PC-3 (cell line): ENCODE measurements around the gene LGMN. TPM values are rescaled to one million over a fixed set of nuclear protein-coding genes. Genes with fewer than 3 reads are reported as not detected.

Experiments used
- ATAC-seq: fragments of 200-7000 bp; cut with Tn5 transposase; 2 replicates; pipeline ENCODE4 v1.9.1; 2020; ENCODE audit warnings: mild to moderate bottlenecking, moderate library complexity
- BruUV-seq: library from RNA; stranded (reverse); fragments of 400-500 nt; replicated peaks from 2 replicates; lab custom pipeline; 2021; lab: Mats Ljungman, UMichigan
- CTCF ChIA-PET: fragments of 300-600 bp; sonication (Branson Sonifier 250); formaldehyde crosslinking; loops from one replicate; lab custom pipeline; 2022; ENCODE audit warnings: antibody characterized with exemption; lab: Charles Lee
- POLR2A ChIA-PET: fragments of 300-600 bp; sonication (Branson Sonifier 250); formaldehyde crosslinking; loops from one replicate; lab custom pipeline; 2022; ENCODE audit warnings: antibody characterized with exemption; ENCODE audit not compliant: unreplicated experiment; lab: Charles Lee
- DNase-seq: peaks from one replicate; pipeline ENCODE4 v3.0.0-alpha.2; 2015
- H2AFZ ChIP-seq: fragments of 300-600 bp; sonication (generic); 2 replicates; pipeline ENCODE4 v1.6.0; 2016; ENCODE audit warnings: antibody characterized with exemption, low read length
- H3F3A ChIP-seq: fragments of 300-600 bp; sonication (generic); one replicate; pipeline ENCODE4 v1.6.0; 2017; ENCODE audit warnings: antibody characterized with exemption, low read length, control low read depth, mild to moderate bottlenecking; ENCODE audit not compliant: unreplicated experiment
- H3K27ac ChIP-seq: fragments of 300-600 bp; sonication (generic); 2 replicates; pipeline ENCODE4 v1.5.1; 2016; ENCODE audit warnings: mild to moderate bottlenecking, low read length
- H3K27me3 ChIP-seq: fragments of 300-600 bp; sonication (generic); 2 replicates; pipeline ENCODE4 v1.6.1; 2016; ENCODE audit warnings: low read length, mixed read lengths
- H3K36me3 ChIP-seq: fragments of 300-600 bp; sonication (generic); 2 replicates; pipeline ENCODE4 v1.6.1; 2016; ENCODE audit warnings: low read depth, mixed run types, low read length, mixed read lengths
- H3K4me1 ChIP-seq: fragments of 300-600 bp; sonication (generic); 2 replicates; pipeline ENCODE4 v1.5.1; 2016; ENCODE audit warnings: low read length; ENCODE audit not compliant: insufficient read depth
- H3K4me2 ChIP-seq: fragments of 300-600 bp; sonication (generic); 2 replicates; pipeline ENCODE4 v1.6.0; 2016; ENCODE audit warnings: low read length
- H3K4me3 ChIP-seq: fragments of 300-600 bp; sonication (generic); 2 replicates; pipeline ENCODE4 v1.5.1; 2016; ENCODE audit warnings: mild to moderate bottlenecking, low read length, mixed read lengths
- H3K79me2 ChIP-seq: fragments of 300-600 bp; sonication (generic); 2 replicates; pipeline ENCODE4 v1.6.1; 2017; ENCODE audit warnings: low read length, mixed read lengths
- H3K9ac ChIP-seq: fragments of 300-600 bp; sonication (generic); 2 replicates; pipeline ENCODE4 v1.6.0; 2016; ENCODE audit warnings: mild to moderate bottlenecking, low read length
- H3K9me2 ChIP-seq: fragments of 300-600 bp; sonication (generic); replicated peaks from 2 replicates; pipeline ENCODE4 v1.6.1; 2016; ENCODE audit warnings: mixed run types, low read length, mixed read lengths
- H3K9me3 ChIP-seq: fragments of 300-600 bp; sonication (generic); 2 replicates; pipeline ENCODE4 v1.6.1; 2016; ENCODE audit warnings: low read length, mixed read lengths
- H4K20me1 ChIP-seq: fragments of 300-600 bp; sonication (generic); 2 replicates; pipeline ENCODE4 v1.6.1; 2016; ENCODE audit warnings: low read length, mixed read lengths
- EZH2 ChIP-seq: fragments of 300-600 bp; sonication (generic); IDR thresholded peaks from one replicate; pipeline ENCODE4 v1.6.1; 2017; ENCODE audit warnings: antibody characterized with exemption, mild to moderate bottlenecking, low read length; ENCODE audit not compliant: unreplicated experiment
- EZH2phosphoT487 ChIP-seq: fragments of 300-600 bp; sonication (generic); IDR thresholded peaks from 2 replicates; pipeline ENCODE4 v1.6.1; 2018; ENCODE audit warnings: mild to moderate bottlenecking, antibody characterized with exemption, low read length, borderline replicate concordance
- intact Hi-C: fragments of 100-400 bp; cut with micrococcal nuclease; formaldehyde crosslinking; loops from 2 replicates; pipeline ENCODE4 v1.9.0; 2023
- total RNA-seq: library from RNA; depleted of rRNA; stranded (reverse); fragments of >200 nt; gene quantifications from 2 replicates; pipeline ENCODE4 v1.2.3, GENCODE V29; 2014
- TF ChIP-seq, protein P1 (sequence below): fragments of 300-600 bp; sonication (generic); conservative IDR thresholded peaks from 2 replicates; pipeline ENCODE4 v1.5.1; 2017; ENCODE audit warnings: antibody characterized with exemption, low read depth, mild to moderate bottlenecking, low read length

LGMN gene
- total RNA-seq, 1 experiment from 2014 or later = 46.8 TPM

DNA sequence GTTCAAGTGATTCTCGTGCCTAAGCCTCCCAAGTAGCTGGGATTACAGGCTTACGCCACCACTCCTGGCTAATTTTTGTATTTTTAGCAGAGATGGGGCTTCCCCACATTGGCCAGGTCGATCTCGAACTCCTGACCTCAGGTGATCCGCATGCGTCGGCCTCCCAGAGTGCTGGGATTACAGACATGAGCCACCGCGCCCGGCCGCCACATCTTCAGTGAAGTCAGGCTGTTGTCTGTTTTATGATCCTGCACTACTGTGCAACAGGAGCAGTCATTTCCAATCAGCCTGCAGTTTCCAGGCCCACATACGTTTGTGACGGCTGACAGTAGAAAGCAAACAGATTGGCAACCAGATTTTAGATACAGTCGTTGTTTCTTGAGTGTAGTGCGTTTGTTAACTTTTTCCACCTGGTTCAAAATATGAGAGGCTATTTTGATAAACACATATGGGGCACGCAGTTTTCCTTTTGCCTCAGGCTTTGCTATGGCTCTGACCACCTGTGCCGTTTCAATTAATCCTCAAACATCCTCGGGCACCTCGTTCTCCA is 74.8 kb downstream of the LGMN start:
- intact Hi-C loops = no loop called here
- no TSS peak for BruUV-seq
- POLR2A ChIA-PET = no interaction called here

DNA sequence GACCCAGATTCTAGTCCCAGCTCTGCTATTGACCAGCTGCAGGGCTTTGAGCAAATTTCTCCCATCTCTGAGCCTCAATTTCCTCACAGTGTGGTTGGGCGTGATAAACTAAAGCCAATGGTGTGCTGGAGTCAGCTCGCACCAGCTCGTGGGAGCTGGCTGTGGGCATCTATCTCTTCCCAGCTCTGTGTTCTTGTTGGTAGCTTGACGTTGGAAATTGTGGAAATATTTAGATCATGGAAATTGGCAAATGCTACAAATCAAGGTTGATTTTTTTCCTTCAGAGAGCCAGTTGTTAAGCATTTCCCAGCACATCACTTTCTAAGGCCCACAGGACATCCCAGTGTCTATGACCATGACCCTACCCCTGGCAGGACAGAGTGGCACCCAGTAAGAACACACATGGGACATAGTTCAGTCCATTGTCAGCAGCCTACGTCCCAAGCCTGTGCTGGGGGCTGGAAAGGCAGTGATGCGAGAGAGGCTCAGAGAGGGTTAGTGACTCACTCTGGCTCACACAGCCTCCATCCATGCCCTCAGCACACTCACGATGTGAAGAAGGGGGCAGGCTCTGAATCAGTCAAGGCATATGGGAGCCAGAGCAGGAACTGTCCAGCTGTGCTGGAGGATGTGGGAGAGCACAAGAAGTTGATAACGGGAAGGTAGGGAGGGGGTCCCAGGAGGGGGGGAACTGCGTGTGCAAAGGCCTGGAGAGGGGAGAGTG is 77.6 kb downstream of the LGMN start:
- Histone ChIP-seq H3K4me3 (no peak overlapping the region), H3K36me3 (no peaks in the 10 kb centered on the region), H3K4me2 (no peak overlapping the region), H3K27me3 (no peaks in the 10 kb centered on the region), H3K4me1 (0 out of 2 replicates have a peak, but pooled peaks cover 4% of the 10 kb centered on the region), H3K9ac (no peak overlapping the region), H4K20me1 (no peaks in the 10 kb centered on the region), H3F3A (no peaks in the 10 kb centered on the region), H3K27ac (no peak overlapping the region), H3K9me3 (no peaks in the 10 kb centered on the region), H3K9me2 (no peaks in the 10 kb centered on the region), H2AFZ (no peak overlapping the region), H3K79me2 (no peaks in the 10 kb centered on the region)
- ChIA-PET POLR2A (no interaction called here), CTCF (interaction anchor here (1.1 to 1.3 kb wide), 2 partner anchors 61 to 76 kb away, joined by 7 to 12 read pairs; no protein-coding TSS in a partner anchor)
- BruUV-seq = no TSS peak
- intact Hi-C loops = no loop called here
- TF ChIP-seq EZH2 = no peak
- TF ChIP-seq, protein P1, sequence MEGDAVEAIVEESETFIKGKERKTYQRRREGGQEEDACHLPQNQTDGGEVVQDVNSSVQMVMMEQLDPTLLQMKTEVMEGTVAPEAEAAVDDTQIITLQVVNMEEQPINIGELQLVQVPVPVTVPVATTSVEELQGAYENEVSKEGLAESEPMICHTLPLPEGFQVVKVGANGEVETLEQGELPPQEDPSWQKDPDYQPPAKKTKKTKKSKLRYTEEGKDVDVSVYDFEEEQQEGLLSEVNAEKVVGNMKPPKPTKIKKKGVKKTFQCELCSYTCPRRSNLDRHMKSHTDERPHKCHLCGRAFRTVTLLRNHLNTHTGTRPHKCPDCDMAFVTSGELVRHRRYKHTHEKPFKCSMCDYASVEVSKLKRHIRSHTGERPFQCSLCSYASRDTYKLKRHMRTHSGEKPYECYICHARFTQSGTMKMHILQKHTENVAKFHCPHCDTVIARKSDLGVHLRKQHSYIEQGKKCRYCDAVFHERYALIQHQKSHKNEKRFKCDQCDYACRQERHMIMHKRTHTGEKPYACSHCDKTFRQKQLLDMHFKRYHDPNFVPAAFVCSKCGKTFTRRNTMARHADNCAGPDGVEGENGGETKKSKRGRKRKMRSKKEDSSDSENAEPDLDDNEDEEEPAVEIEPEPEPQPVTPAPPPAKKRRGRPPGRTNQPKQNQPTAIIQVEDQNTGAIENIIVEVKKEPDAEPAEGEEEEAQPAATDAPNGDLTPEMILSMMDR = no peak
- TF ChIP-seq EZH2phosphoT487 = no peak
- ATAC-seq = no peak
- no peak for DNase-seq

More for the DNA sequence above, 74.8 kb downstream of the LGMN start:
- Histone ChIP-seq H3K79me2 (no peaks in the 10 kb centered on the region), H2AFZ (no peak overlapping the region), H3K4me2 (no peak overlapping the region), H3K9me2 (no peaks in the 10 kb centered on the region), H3K4me1 (0 out of 2 replicates have a peak, but pooled peaks cover 4% of the 10 kb centered on the region), H3K27ac (no peak overlapping the region), H3F3A (no peaks in the 10 kb centered on the region), H3K27me3 (no peaks in the 10 kb centered on the region), H4K20me1 (no peaks in the 10 kb centered on the region), H3K9me3 (no peaks in the 10 kb centered on the region), H3K9ac (no peak overlapping the region), H3K36me3 (no peaks in the 10 kb centered on the region), H3K4me3 (no peak overlapping the region)
- CTCF ChIA-PET = no interaction called here
- ATAC-seq = no peak
- TF ChIP-seq EZH2 (no peak), EZH2phosphoT487 (no peak)
- TF ChIP-seq, protein P1 = no peak
- no peak for DNase-seq

DNA sequence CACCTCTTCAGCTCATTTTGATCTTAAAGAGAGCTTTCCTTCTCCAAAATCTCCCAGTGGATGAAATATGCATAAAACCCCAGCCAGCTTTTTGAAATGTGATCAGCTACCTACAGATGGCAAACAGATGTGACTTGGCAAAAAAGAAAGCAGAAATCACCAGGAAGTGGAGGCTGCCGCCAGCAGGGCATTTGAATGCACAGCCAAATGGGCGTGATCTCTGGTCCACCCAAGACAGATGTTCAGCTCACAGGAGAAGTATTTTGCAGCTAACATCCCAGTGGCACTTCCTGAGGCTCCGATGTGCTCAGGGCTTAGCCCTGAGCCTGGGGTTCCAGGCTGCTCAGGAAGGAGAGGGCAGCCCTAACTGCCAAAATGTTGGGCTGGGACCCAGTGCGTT is 78.3 kb downstream of the LGMN start:
- H3K9me3 ChIP-seq = no peaks in the 10 kb centered on the region

More for the DNA sequence above, 78.3 kb downstream of the LGMN start:
- DNase-seq = peak; percentile 11
- ChIA-PET POLR2A (no interaction called here), CTCF (interaction anchor here (0.6 to 1.3 kb wide), 5 partner anchors 56 to 376 kb away, joined by 3 to 12 read pairs (median 4); no protein-coding TSS in a partner anchor)
- BruUV-seq = no TSS peak
- H4K20me1 ChIP-seq = no peaks in the 10 kb centered on the region
- TF ChIP-seq EZH2 (no peak), EZH2phosphoT487 (no peak)
- TF ChIP-seq, protein P1 = no peak
- no peak overlapping the region for H3K9ac ChIP-seq
- no peak overlapping the region for H2AFZ ChIP-seq
- ATAC-seq = peak; percentile 82
- intact Hi-C loops = no loop called here
- no peaks in the 10 kb centered on the region for H3K36me3 ChIP-seq
- H3F3A ChIP-seq = no peaks in the 10 kb centered on the region
- H3K79me2 ChIP-seq = no peaks in the 10 kb centered on the region
- no peak overlapping the region for H3K4me3 ChIP-seq
- H3K27me3 ChIP-seq = no peaks in the 10 kb centered on the region
- no peaks in the 10 kb centered on the region for H3K9me2 ChIP-seq
- H3K4me1 ChIP-seq = 0 out of 2 replicates have a peak, but pooled peaks cover 4% of the 10 kb centered on the region
- H3K27ac ChIP-seq = no peak overlapping the region
- no peak overlapping the region for H3K4me2 ChIP-seq
